CD4-positive, alpha-beta T cell treated with Interleukin-15 for 4 hours (primary cell): ENCODE measurements around the gene KERA.

Experiments used
- DNase-seq: peaks from one replicate; pipeline ENCODE4 v3.0.0-alpha.2; 2020; ENCODE audit warnings: low spot score

The KERA gene

DNA sequence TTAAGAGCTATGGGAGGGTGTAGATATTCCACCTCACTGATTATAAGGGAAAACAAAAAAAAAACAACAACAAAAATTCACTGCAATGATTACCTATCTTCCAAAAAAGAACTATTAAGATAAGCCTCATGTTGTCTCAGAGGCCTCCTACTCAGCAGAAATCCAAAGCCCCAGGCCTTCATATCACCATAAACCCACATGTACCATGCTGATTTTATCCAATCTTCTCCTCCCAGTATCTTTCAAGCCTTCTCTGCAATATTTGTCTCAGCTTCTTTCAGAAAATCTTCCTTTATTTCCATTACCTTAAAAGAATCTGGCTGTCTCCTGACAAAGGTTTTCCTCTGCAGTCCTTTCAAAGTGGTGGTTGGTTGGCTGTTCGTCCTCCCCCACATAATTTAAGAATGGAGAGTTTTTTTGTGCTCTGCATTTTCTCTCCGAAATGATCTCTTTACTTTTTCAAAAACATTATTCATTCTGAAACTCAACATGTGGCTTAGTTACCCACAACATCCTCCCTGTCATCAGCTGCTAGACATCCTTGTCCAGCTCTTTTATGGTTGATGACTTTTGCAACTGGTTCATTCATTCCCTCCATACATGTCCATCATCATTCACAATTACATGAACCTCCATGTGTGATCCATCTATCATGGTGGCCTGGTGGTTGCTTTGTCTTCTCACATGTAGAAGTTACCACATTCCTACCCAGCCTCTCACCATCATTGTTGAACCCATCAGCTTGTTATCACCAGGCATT is 50.1 kb downstream of the KERA start:
- no peak for DNase-seq

DNA sequence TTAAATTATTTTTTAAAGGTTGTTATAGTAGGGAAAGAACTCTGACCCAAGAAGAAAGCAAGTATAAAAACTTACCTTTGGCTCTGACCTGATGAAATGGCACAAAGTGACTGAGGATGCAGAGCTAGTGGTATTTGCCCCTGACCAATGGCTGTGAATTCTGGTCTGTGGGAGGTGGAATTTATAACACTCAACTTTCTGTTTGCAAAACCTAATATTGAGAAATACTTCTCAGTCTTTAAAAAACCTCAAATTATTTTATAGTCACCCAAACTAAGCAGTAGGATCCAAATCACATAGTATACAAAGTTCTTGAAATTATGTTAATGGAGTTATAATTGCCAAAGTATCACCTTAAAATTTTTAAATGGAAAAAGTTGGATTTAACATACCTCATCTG is 53.0 kb downstream of the KERA start, which contains the start of gene EPYC:
Gene EPYC (minus strand): TSS at position 101 of the 400 bp plus-strand sequence. CDS start 2,407 bp downstream, outside the sequence.
- DNase-seq = no peak

DNA sequence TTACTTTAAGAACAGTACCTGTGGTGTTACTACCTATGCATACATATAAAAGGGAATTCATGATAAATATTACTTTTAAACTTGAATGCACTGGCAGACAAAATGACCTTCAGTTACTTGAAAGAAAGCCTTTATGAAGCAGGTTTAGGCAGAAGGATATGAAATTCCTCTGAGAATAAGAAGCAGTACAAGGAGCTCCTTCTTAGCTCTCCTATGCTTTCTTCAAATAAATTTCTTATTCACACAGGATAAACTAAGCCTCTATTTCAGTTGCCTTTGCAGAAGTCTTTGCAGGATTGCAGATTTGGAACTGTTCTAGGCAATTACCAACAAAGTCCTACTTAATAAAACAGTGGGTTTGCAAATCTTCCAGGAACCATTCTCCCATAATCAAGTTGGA is 54.1 kb downstream of the KERA start:
- no peak for DNase-seq

DNA sequence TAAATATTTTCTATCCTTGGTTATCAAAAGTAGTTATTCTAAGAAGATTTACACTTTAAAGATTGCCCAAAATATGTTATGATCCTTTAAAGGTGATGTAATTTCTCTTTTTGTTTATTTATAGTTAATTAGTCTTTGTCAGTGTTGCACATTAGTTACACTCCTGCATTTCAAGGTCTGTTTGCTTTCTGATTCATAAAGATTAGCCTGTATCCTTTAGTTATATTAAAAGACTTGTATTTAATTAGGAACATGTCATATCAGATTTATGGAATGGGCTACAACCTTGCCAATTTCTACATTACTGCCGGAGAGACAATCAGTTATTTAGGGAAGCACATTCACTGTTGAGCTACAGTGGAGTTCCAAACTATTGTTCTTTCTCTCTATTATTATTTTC is 56.5 kb downstream of the KERA start:
- DNase-seq = no peak
